Hindlimb muscle (tissue), 1 donor: ENCODE data around the gene IGF2BP2. TPM values are rescaled to one million over a fixed set of nuclear protein-coding genes. Genes with fewer than 3 reads are reported as not detected.
"Not testable (repeated sequence)": the region's sequence is repeated elsewhere in the genome, so short reads cannot be mapped to it uniquely, and the experiment has no call there.

Experiments used
- DNase-seq: peaks from one replicate; pipeline ENCODE4 v3.0.0-alpha.2; 2013
- polyA plus RNA-seq: library from polyadenylated mRNA; unstranded; fragments of 120-200 nt; gene quantifications from one replicate; pipeline ENCODE4 v1.2.1, GENCODE V29; 2013; ENCODE audit not compliant: insufficient read length

The IGF2BP2 gene
- 41.6 TPM for polyA plus RNA-seq

- DNase-seq = peak; percentile 85
Measured at GRCh38 chr3:185825006-185825638, at the start of gene IGF2BP2. Gene IGF2BP2 (minus strand): TSS chr3:185825042. CDS start chr3:185824960, 82 bp downstream.

GRCh38 chr3:185874119-185874518, 49.3 kb upstream of the IGF2BP2 start:
- no peak for DNase-seq

- no peak for DNase-seq
Measured at GRCh38 chr3:185867650-185868049, 42.8 kb upstream of the IGF2BP2 start.

- no peak for DNase-seq
Measured at GRCh38 chr3:185866995-185867394, 42.2 kb upstream of the IGF2BP2 start.

- no peak for DNase-seq
Measured at GRCh38 chr3:185866555-185866954, 41.7 kb upstream of the IGF2BP2 start.

GRCh38 chr3:185865247-185865646, 40.4 kb upstream of the IGF2BP2 start:
- no peak for DNase-seq

- DNase-seq = no peak
Measured at GRCh38 chr3:185864767-185865166, 39.9 kb upstream of the IGF2BP2 start.

- DNase-seq = no peak
Measured at GRCh38 chr3:185862920-185863319, 38.1 kb upstream of the IGF2BP2 start.

GRCh38 chr3:185859294-185859972, 34.6 kb upstream of the IGF2BP2 start:
- DNase-seq = no peak

GRCh38 chr3:185858502-185859225, 33.8 kb upstream of the IGF2BP2 start:
- no peak for DNase-seq

- DNase-seq = no peak
Measured at GRCh38 chr3:185857208-185857607, 32.4 kb upstream of the IGF2BP2 start.

GRCh38 chr3:185856652-185857051, 31.8 kb upstream of the IGF2BP2 start:
- DNase-seq = no peak

GRCh38 chr3:185853771-185854170, 28.9 kb upstream of the IGF2BP2 start:
- not testable (repeated sequence) for DNase-seq

GRCh38 chr3:185852635-185853034, 27.8 kb upstream of the IGF2BP2 start:
- DNase-seq = no peak

GRCh38 chr3:185851959-185852358, 27.1 kb upstream of the IGF2BP2 start:
- no peak for DNase-seq

- no peak for DNase-seq
Measured at GRCh38 chr3:185851046-185851445, 26.2 kb upstream of the IGF2BP2 start.

GRCh38 chr3:185847506-185847905, 22.7 kb upstream of the IGF2BP2 start:
- DNase-seq = no peak

- peak; percentile 23 for DNase-seq
Measured at GRCh38 chr3:185846037-185846436, 21.2 kb upstream of the IGF2BP2 start.

GRCh38 chr3:185844051-185844450, 19.2 kb upstream of the IGF2BP2 start:
- no peak for DNase-seq

- DNase-seq = no peak
Measured at GRCh38 chr3:185843635-185844034, 18.8 kb upstream of the IGF2BP2 start.

- DNase-seq = no peak
Measured at GRCh38 chr3:185843126-185843525, 18.3 kb upstream of the IGF2BP2 start.

- DNase-seq = no peak
Measured at GRCh38 chr3:185842241-185842640, 17.4 kb upstream of the IGF2BP2 start.

GRCh38 chr3:185838417-185838989, 13.7 kb upstream of the IGF2BP2 start:
- DNase-seq = not testable (repeated sequence)
